CD4-positive, CD25-positive, alpha-beta regulatory T cell (primary cell): ENCODE results near the gene LDB2. TPM values are rescaled to one million over a fixed set of nuclear protein-coding genes. Genes with fewer than 3 reads are reported as not detected.

Experiments
- ATAC-seq, 2 donors: fragments of 150-1000 bp; cut with Tn5 transposase; one replicate each; pipeline ENCODE4 v1.10.0; 2021; ENCODE audit warnings: low read depth in 2 of 2, moderate number of reproducible peaks in 2 of 2, moderate library complexity in 1 of 2
- DNase-seq, 3 donors: peaks; one replicate each; pipeline versions ENCODE4 v3.0.0 to v3.0.0-alpha.2; 2012 to 2022; ENCODE audit warnings: mixed read lengths in 1 of 3
- H3K27ac ChIP-seq: one replicate; pipeline ENCODE4 v1.7.0; 2013; ENCODE audit warnings: mild to moderate bottlenecking, low read length; ENCODE audit not compliant: insufficient read depth, poor library complexity, severe bottlenecking
- H3K27me3 ChIP-seq: one replicate; pipeline ENCODE4 v1.7.0; 2013; ENCODE audit warnings: low read length; ENCODE audit not compliant: control insufficient read depth, insufficient read depth
- H3K36me3 ChIP-seq: one replicate; pipeline ENCODE4 v1.7.0; 2013; ENCODE audit warnings: mild to moderate bottlenecking, low read length, moderate library complexity; ENCODE audit not compliant: control insufficient read depth, insufficient read depth
- H3K4me1 ChIP-seq: 2 replicates; pipeline ENCODE4 v1.7.0; 2013; ENCODE audit warnings: mild to moderate bottlenecking, low read length; ENCODE audit not compliant: insufficient read depth, control insufficient read depth, poor library complexity, severe bottlenecking
- H3K4me3 ChIP-seq: one replicate; pipeline ENCODE4 v1.7.0; 2013; ENCODE audit warnings: low read depth, mild to moderate bottlenecking, low read length, moderate library complexity
- H3K9me3 ChIP-seq, 2 experiments: 1 replicate in 1 of 2; 2 replicates in 1 of 2; pipeline ENCODE4 v1.7.0; 2013; ENCODE audit warnings: low read length in 2 of 2, mild to moderate bottlenecking in 1 of 2, moderate library complexity in 1 of 2; ENCODE audit not compliant: control insufficient read depth in 2 of 2
- H3K27ac Mint-ChIP-seq, 3 donors: one replicate each; pipeline ENCODE4 v1.8.0; 2020 to 2022; ENCODE audit warnings: mild to moderate bottlenecking in 3 of 3, mixed read lengths in 3 of 3, moderate library complexity in 2 of 3
- H3K27me3 Mint-ChIP-seq: one replicate; pipeline ENCODE4 v1.8.0; 2022; ENCODE audit warnings: mild to moderate bottlenecking, mixed read lengths
- H3K36me3 Mint-ChIP-seq: one replicate; pipeline ENCODE4 v1.8.0; 2020; ENCODE audit warnings: mixed read lengths
- H3K4me1 Mint-ChIP-seq, 4 donors: one replicate each; pipeline ENCODE4 v1.8.0; 2020 to 2022; ENCODE audit warnings: mixed read lengths in 4 of 4, mild to moderate bottlenecking in 1 of 4
- H3K4me3 Mint-ChIP-seq, 4 donors: one replicate each; pipeline ENCODE4 v1.8.0; 2020 to 2022; ENCODE audit warnings: mild to moderate bottlenecking in 4 of 4, mixed read lengths in 4 of 4, moderate library complexity in 3 of 4
- H3K9me3 Mint-ChIP-seq, 7 donors: one replicate each; pipeline ENCODE4 v1.8.0; 2020 to 2022; ENCODE audit warnings: mixed read lengths in 7 of 7, mild to moderate bottlenecking in 3 of 7, moderate library complexity in 2 of 7
- polyA plus RNA-seq, 4 donors: library from polyadenylated mRNA; unstranded; fragments of 300-500 nt; fragmentation: Illumina TruSeq; gene quantifications; one replicate each; pipeline ENCODE4 v1.2.3, GENCODE V29; 2021
- total RNA-seq: library from RNA; stranded (reverse); gene quantifications from one replicate; pipeline ENCODE4 v1.2.3, GENCODE V29; 2022

The LDB2 gene
- total and polyA plus RNA-seq, 5 donors from 2014 or later = not detected

GRCh38 chr4:16865209-16865896 is 33.1 kb downstream of the LDB2 start:
- Histone ChIP-seq H3K4me1 (no peaks in the 10 kb centered on the region), H3K4me3 (no peak overlapping the region), H3K9me3 (no peaks in the 10 kb centered on the region), H3K27me3 (no peaks in the 10 kb centered on the region), H3K36me3 (no peaks in the 10 kb centered on the region), H3K27ac (no peak overlapping the region)
- DNase-seq (no peak), ATAC-seq (no peak)
- Mint-ChIP-seq H3K27me3 (no peaks in the 10 kb centered on the region), H3K4me1 (no peaks in the 10 kb centered on the region), H3K36me3 (no peaks in the 10 kb centered on the region), H3K4me3 (no peak overlapping the region), H3K27ac (no peak overlapping the region), H3K9me3 (peaks cover 0 to 6% (median 0%) of the 10 kb centered on the region in 7 donors)

- Mint-ChIP-seq H3K27me3 (no peaks in the 10 kb centered on the region), H3K27ac (no peak overlapping the region), H3K4me1 (no peaks in the 10 kb centered on the region), H3K36me3 (no peaks in the 10 kb centered on the region), H3K4me3 (no peak overlapping the region), H3K9me3 (peaks cover 0 to 3% (median 0%) of the 10 kb centered on the region in 7 donors)
- no peak overlapping the region for H3K4me3 ChIP-seq
- no peaks in the 10 kb centered on the region for H3K4me1 ChIP-seq
- no peaks in the 10 kb centered on the region for H3K27me3 ChIP-seq
- ATAC-seq (no peak), DNase-seq (no peak)
- H3K27ac ChIP-seq = no peak overlapping the region
- H3K9me3 ChIP-seq = no peaks in the 10 kb centered on the region
- H3K36me3 ChIP-seq = no peaks in the 10 kb centered on the region
These were observed 34.2 kb downstream of the LDB2 start for GRCh38 chr4:16864199-16864598.

DNA sequence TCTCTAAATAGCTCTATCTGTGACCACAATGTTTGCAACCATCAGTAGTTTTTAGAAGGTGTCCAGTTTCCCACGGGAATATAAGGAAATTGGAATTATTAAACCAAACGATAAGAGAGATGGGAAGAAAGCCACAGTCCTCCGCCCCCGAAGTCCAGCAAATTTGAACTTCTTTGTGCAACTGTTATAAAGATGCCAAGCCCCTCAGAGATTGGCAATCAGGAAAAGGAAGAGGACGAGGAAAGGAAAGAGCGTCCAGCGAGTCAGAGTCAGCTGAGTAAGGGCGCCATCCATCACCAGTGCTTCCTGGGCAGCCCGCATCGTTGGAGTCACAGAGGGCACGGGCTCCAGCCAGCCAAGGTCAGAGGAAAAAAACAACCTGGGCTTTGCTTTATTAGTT is 35.7 kb downstream of the LDB2 start:
- DNase-seq (no peak), ATAC-seq (no peak)
- Histone ChIP-seq H3K27ac (no peak overlapping the region), H3K27me3 (no peaks in the 10 kb centered on the region), H3K4me1 (no peaks in the 10 kb centered on the region), H3K36me3 (no peaks in the 10 kb centered on the region), H3K9me3 (no peaks in the 10 kb centered on the region), H3K4me3 (no peak overlapping the region)
- Mint-ChIP-seq H3K4me3 (no peak overlapping the region), H3K27me3 (no peaks in the 10 kb centered on the region), H3K27ac (no peak overlapping the region), H3K4me1 (no peaks in the 10 kb centered on the region), H3K36me3 (no peaks in the 10 kb centered on the region), H3K9me3 (peaks cover 0 to 3% (median 0%) of the 10 kb centered on the region in 7 donors)

DNA sequence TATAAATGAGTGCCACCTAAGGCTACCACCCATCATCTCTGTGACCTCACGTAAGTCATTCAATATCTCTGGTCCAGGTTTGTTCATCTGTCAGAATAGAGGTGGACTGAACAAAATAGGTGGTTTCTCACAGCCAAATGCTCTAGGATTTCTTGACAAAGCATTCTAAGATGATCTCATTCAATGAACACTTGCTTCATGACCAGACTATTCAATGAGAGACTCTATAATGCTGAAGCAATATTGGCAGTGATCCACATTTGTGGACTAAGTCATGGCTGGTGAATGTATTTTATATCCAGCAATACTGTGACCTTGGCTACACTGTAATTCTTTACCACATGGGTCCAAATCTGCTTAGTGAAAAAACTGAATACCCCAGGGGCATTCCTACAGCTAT is 37.9 kb downstream of the LDB2 start:
- DNase-seq (no peak), ATAC-seq (no peak)
- Histone ChIP-seq H3K36me3 (no peaks in the 10 kb centered on the region), H3K4me3 (no peak overlapping the region), H3K4me1 (no peaks in the 10 kb centered on the region), H3K9me3 (no peaks in the 10 kb centered on the region), H3K27me3 (no peaks in the 10 kb centered on the region), H3K27ac (no peak overlapping the region)
- H3K27ac Mint-ChIP-seq = no peak overlapping the region
- H3K9me3 Mint-ChIP-seq = peaks cover 0 to 3% (median 0%) of the 10 kb centered on the region in 7 donors
- no peaks in the 10 kb centered on the region for H3K36me3 Mint-ChIP-seq
- H3K4me3 Mint-ChIP-seq = no peak overlapping the region
- H3K27me3 Mint-ChIP-seq = no peaks in the 10 kb centered on the region
- H3K4me1 Mint-ChIP-seq = no peaks in the 10 kb centered on the region

GRCh38 chr4:16859031-16859430 is 39.4 kb downstream of the LDB2 start:
- no peak overlapping the region for H3K4me3 ChIP-seq
- H3K4me3 Mint-ChIP-seq = no peak overlapping the region
- DNase-seq = no peak
- no peaks in the 10 kb centered on the region for H3K36me3 ChIP-seq
- no peaks in the 10 kb centered on the region for H3K27me3 ChIP-seq
- H3K9me3 ChIP-seq = no peaks in the 10 kb centered on the region
- no peak overlapping the region for H3K27ac Mint-ChIP-seq
- no peak overlapping the region for H3K27ac ChIP-seq
- H3K27me3 Mint-ChIP-seq = no peaks in the 10 kb centered on the region
- no peak for ATAC-seq
- H3K9me3 Mint-ChIP-seq = peaks cover 0 to 3% (median 0%) of the 10 kb centered on the region in 7 donors
- H3K4me1 Mint-ChIP-seq = no peaks in the 10 kb centered on the region
- no peaks in the 10 kb centered on the region for H3K4me1 ChIP-seq
- no peaks in the 10 kb centered on the region for H3K36me3 Mint-ChIP-seq

DNA sequence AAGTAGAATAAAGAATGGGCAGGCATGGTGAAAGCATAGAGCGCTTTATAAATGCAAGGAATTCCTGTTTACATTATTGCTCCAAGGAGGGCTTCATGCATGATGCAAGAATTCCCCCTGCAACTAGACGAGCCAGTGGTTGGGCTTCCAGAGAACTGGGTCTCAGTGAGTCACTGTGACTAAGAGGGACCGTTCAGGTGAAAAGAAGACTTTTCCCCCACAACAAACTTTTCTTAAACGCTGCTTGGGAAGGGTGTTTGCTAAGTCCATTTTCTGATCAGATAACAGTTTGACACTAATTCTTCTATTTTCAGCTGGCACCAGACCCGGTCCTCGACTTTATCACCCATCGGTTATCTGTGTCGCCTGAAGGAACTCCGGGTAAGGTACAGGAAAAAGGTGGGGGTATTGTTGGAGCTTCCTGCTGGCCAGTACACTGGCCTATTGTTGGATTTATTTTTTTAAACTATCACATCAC is 40.1 kb downstream of the LDB2 start:
- no peaks in the 10 kb centered on the region for H3K27me3 ChIP-seq
- H3K36me3 ChIP-seq = no peaks in the 10 kb centered on the region
- ATAC-seq (no peak), DNase-seq (no peak)
- H3K4me3 Mint-ChIP-seq = no peak overlapping the region
- H3K4me1 Mint-ChIP-seq = no peaks in the 10 kb centered on the region
- no peak overlapping the region for H3K4me3 ChIP-seq
- no peaks in the 10 kb centered on the region for H3K27me3 Mint-ChIP-seq
- no peaks in the 10 kb centered on the region for H3K4me1 ChIP-seq
- H3K9me3 Mint-ChIP-seq = peaks cover 0 to 2% (median 0%) of the 10 kb centered on the region in 7 donors
- no peaks in the 10 kb centered on the region for H3K36me3 Mint-ChIP-seq
- no peak overlapping the region for H3K27ac Mint-ChIP-seq
- H3K9me3 ChIP-seq = no peaks in the 10 kb centered on the region
- no peak overlapping the region for H3K27ac ChIP-seq

- Histone ChIP-seq H3K9me3 (no peaks in the 10 kb centered on the region), H3K4me3 (no peak overlapping the region), H3K27me3 (no peaks in the 10 kb centered on the region), H3K4me1 (no peaks in the 10 kb centered on the region), H3K36me3 (no peaks in the 10 kb centered on the region), H3K27ac (no peak overlapping the region)
- Mint-ChIP-seq H3K4me1 (no peaks in the 10 kb centered on the region), H3K4me3 (no peak overlapping the region), H3K9me3 (peaks cover 0 to 2% (median 0%) of the 10 kb centered on the region in 7 donors), H3K27me3 (no peaks in the 10 kb centered on the region), H3K27ac (no peak overlapping the region), H3K36me3 (no peaks in the 10 kb centered on the region)
- DNase-seq (no peak), ATAC-seq (no peak)
These were observed 41.0 kb downstream of the LDB2 start for GRCh38 chr4:16857425-16857824.

DNA sequence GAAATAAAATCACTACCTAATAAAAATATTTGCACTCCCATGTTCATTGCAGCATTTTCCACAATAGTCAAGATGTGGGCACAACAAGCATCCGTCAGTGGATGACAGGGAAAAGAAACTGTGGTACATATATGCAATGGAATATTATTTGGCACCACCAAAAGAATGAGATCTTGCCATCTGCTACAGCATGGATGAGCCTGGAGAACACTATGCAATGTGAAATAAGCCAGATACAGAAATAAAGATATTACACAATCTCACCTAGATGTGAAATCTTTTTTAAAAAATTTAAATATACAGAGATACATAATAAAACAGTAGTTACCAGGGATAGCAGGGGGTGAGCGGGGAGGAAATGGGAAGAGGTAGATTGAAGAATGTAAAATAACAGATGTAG is 44.8 kb downstream of the LDB2 start:
- no peak for DNase-seq
- no peaks in the 10 kb centered on the region for H3K4me1 ChIP-seq
- H3K9me3 Mint-ChIP-seq = peaks cover 0 to 8% (median 0%) of the 10 kb centered on the region in 7 donors

More for the DNA sequence above, 44.8 kb downstream of the LDB2 start:
- no peak overlapping the region for H3K4me3 ChIP-seq
- no peak overlapping the region for H3K27ac ChIP-seq
- no peaks in the 10 kb centered on the region for H3K27me3 Mint-ChIP-seq
- H3K27me3 ChIP-seq = peaks cover 1% of the 10 kb centered on the region
- H3K4me3 Mint-ChIP-seq = no peak overlapping the region
- H3K27ac Mint-ChIP-seq = no peak overlapping the region
- no peaks in the 10 kb centered on the region for H3K4me1 Mint-ChIP-seq
- no peaks in the 10 kb centered on the region for H3K36me3 Mint-ChIP-seq
- H3K36me3 ChIP-seq = no peaks in the 10 kb centered on the region
- ATAC-seq = no peak
- no peaks in the 10 kb centered on the region for H3K9me3 ChIP-seq
